Tibial nerve (tissue), 4 donors: ENCODE results near the gene ANKFN1. TPM values are rescaled to one million over a fixed set of nuclear protein-coding genes. Genes with fewer than 3 reads are reported as not detected.

Experiments
- DNase-seq, 2 donors: peaks; one replicate each; pipeline ENCODE4 v3.0.0-alpha.2; 2019; ENCODE audit warnings: low spot score in 2 of 2
- H3K27ac ChIP-seq, 4 donors: fragments of 200-600 bp; sonication (generic) in 3 of 4; one replicate each; pipeline ENCODE4 v1.5.1; 2017 to 2019; ENCODE audit warnings: mild to moderate bottlenecking in 1 of 4
- H3K27me3 ChIP-seq, 2 donors: fragments of 200-600 bp; sonication (generic) in 1 of 2; one replicate each; pipeline versions ENCODE4 v1.5.1 to v1.6.0; 2017 to 2019
- H3K36me3 ChIP-seq, 3 donors: fragments of 200-600 bp; sonication (generic); one replicate each; pipeline ENCODE4 v1.5.1; 2018 to 2019
- H3K4me1 ChIP-seq, 4 donors: fragments of 200-600 bp; sonication (generic) in 3 of 4; one replicate each; pipeline ENCODE4 v1.5.1; 2017 to 2019
- H3K4me3 ChIP-seq, 4 donors: fragments of 200-600 bp; sonication (generic) in 3 of 4; one replicate each; pipeline ENCODE4 v1.5.1; 2017 to 2019; ENCODE audit warnings: mild to moderate bottlenecking in 1 of 4, moderate library complexity in 1 of 4
- H3K9me3 ChIP-seq, 4 donors: fragments of 200-600 bp; sonication (generic) in 3 of 4; one replicate each; pipeline ENCODE4 v1.5.1; 2017 to 2019
- CTCF ChIP-seq, 5 experiments: fragments of 200-600 bp in 3 of 5; fragments of 450-650 bp in 2 of 5; sonication (generic) in 3 of 5; IDR thresholded peaks; one replicate each; pipeline ENCODE4 v1.5.1; 2016 to 2019; ENCODE audit warnings: antibody characterized with exemption in 5 of 5, mild to moderate bottlenecking in 3 of 5, moderate library complexity in 2 of 5
- EP300 ChIP-seq, 2 donors: sonication (generic); formaldehyde crosslinking; IDR thresholded peaks; one replicate each; pipeline ENCODE4 v1.6.1; 2017; ENCODE audit warnings: antibody characterized with exemption in 2 of 2, mild to moderate bottlenecking in 1 of 2
- POLR2A ChIP-seq, 2 donors: fragments of 450-650 bp; IDR thresholded peaks; one replicate each; pipeline ENCODE4 v1.6.1; 2017; ENCODE audit warnings: antibody characterized with exemption in 2 of 2, mild to moderate bottlenecking in 2 of 2, moderate library complexity in 2 of 2
- WGBS, 2 donors: methylation state at CpG; one replicate each; pipeline ENCODE4 v1.1.5; 2018; 5-methylcytosine and 5-hydroxymethylcytosine counted together
- total RNA-seq, 4 donors: library from RNA; depleted of rRNA; stranded (reverse); fragments of >200 nt; gene quantifications; one replicate each; pipeline ENCODE4 v1.1.0, GENCODE V29; 2016

The ANKFN1 gene
- total RNA-seq, 4 donors from 2014 or later, result 0.63 to 6.5 (median 2.1) TPM; not detected in 1

- TF ChIP-seq CTCF (IDR thresholded peaks at IDR 0.05), result peak; percentile 15 to 42 (median 28)
- TF ChIP-seq POLR2A (IDR thresholded peaks at IDR 0.05), result no peak
- no peak for TF ChIP-seq EP300 (IDR thresholded peaks at IDR 0.05)
- Histone ChIP-seq H3K4me1 (peaks cover 0 to 33% (median 0%) of the 10 kb centered on the region in 4 donors), H3K36me3 (no peaks in the 10 kb centered on the region), H3K4me3 (no peak overlapping the region), H3K27ac (no peak overlapping the region), H3K27me3 (no peaks in the 10 kb centered on the region), H3K9me3 (no peaks in the 10 kb centered on the region)
- WGBS, 2 donors, result 58 to 63% methylated on average over 3 of the region's 3 CpGs
- DNase-seq, result no peak
These were observed 166.3 kb downstream of the ANKFN1 start for GRCh38 chr17:56319531-56319930.

GRCh38 chr17:56320443-56320842, 167.2 kb downstream of the ANKFN1 start:
- H3K27me3 ChIP-seq, result no peaks in the 10 kb centered on the region
- no peaks in the 10 kb centered on the region for H3K36me3 ChIP-seq
- 21 to 26% methylated on average over 7 of the region's 7 CpGs for WGBS, 2 donors
- no peak for DNase-seq
- peak overlapping the region in 2 of 4 donors; percentile 28 to 66 for H3K27ac ChIP-seq
- H3K9me3 ChIP-seq, result no peaks in the 10 kb centered on the region
- no peak overlapping the region for H3K4me3 ChIP-seq
- peaks cover 0 to 33% (median 0%) of the 10 kb centered on the region in 4 donors for H3K4me1 ChIP-seq
- TF ChIP-seq POLR2A (IDR thresholded peaks at IDR 0.05) (no peak), CTCF (IDR thresholded peaks at IDR 0.05) (no peak), EP300 (IDR thresholded peaks at IDR 0.05) (no peak)

GRCh38 chr17:56322991-56323390, 169.7 kb downstream of the ANKFN1 start:
- Histone ChIP-seq H3K4me1 (peaks cover 0 to 37% (median 0%) of the 10 kb centered on the region in 4 donors), H3K4me3 (no peak overlapping the region), H3K9me3 (no peaks in the 10 kb centered on the region), H3K27ac (peak overlapping the region in 1 of 4 donors; percentile 66), H3K27me3 (no peaks in the 10 kb centered on the region), H3K36me3 (no peaks in the 10 kb centered on the region)
- no peak for DNase-seq
- 16 to 20% methylated on average over 2 of the region's 2 CpGs for WGBS, 2 donors
- TF ChIP-seq POLR2A (IDR thresholded peaks at IDR 0.05) (no peak), CTCF (IDR thresholded peaks at IDR 0.05) (no peak), EP300 (IDR thresholded peaks at IDR 0.05) (peak in 1 of 2 donors; percentile 30)

GRCh38 chr17:56324676-56325075, 171.4 kb downstream of the ANKFN1 start:
- Histone ChIP-seq H3K27me3 (no peaks in the 10 kb centered on the region), H3K27ac (no peak overlapping the region), H3K9me3 (no peaks in the 10 kb centered on the region), H3K36me3 (no peaks in the 10 kb centered on the region), H3K4me1 (peaks cover 0 to 37% (median 0%) of the 10 kb centered on the region in 4 donors), H3K4me3 (no peak overlapping the region)
- WGBS, 2 donors, result 71% methylated on average over 3 of the region's 3 CpGs
- DNase-seq, result no peak
- TF ChIP-seq POLR2A (IDR thresholded peaks at IDR 0.05) (no peak), CTCF (IDR thresholded peaks at IDR 0.05) (no peak), EP300 (IDR thresholded peaks at IDR 0.05) (no peak)

- Histone ChIP-seq H3K27ac (no peak overlapping the region), H3K9me3 (no peaks in the 10 kb centered on the region), H3K36me3 (no peaks in the 10 kb centered on the region), H3K27me3 (no peaks in the 10 kb centered on the region), H3K4me1 (peaks cover 0 to 29% (median 0%) of the 10 kb centered on the region in 4 donors), H3K4me3 (no peak overlapping the region)
- WGBS, 2 donors, result 49 to 59% methylated on average over 10 to 13 of the region's 13 CpGs
- TF ChIP-seq POLR2A (IDR thresholded peaks at IDR 0.05), result no peak
- TF ChIP-seq CTCF (IDR thresholded peaks at IDR 0.05), result no peak
- no peak for TF ChIP-seq EP300 (IDR thresholded peaks at IDR 0.05)
- no peak for DNase-seq
These were observed 172.2 kb downstream of the ANKFN1 start for GRCh38 chr17:56325313-56326000.
